Esophagus (tissue), 2 donors: Measurements from ENCODE around the gene MYO10. TPM values are rescaled to one million over a fixed set of nuclear protein-coding genes. Genes with fewer than 3 reads are reported as not detected.
"Not testable (repeated sequence)": the region's sequence is repeated elsewhere in the genome, so short reads cannot be mapped to it uniquely, and the experiment has no call there.

Source experiments
- H3K27ac ChIP-seq, 2 donors: one replicate each; pipeline ENCODE4 v1.5.1; 2013; ENCODE audit warnings: low read depth in 2 of 2, mild to moderate bottlenecking in 2 of 2, inconsistent platforms in 1 of 2, low read length in 1 of 2, moderate library complexity in 1 of 2
- H3K27me3 ChIP-seq, 2 donors: one replicate each; pipeline ENCODE4 v1.6.1; 2013; ENCODE audit warnings: low read length in 2 of 2, control low read depth in 1 of 2, mild to moderate bottlenecking in 1 of 2; ENCODE audit not compliant: insufficient read depth in 2 of 2, control insufficient read depth in 1 of 2
- H3K36me3 ChIP-seq, 2 donors: one replicate each; pipeline ENCODE4 v1.6.1; 2013; ENCODE audit warnings: low read length in 1 of 2; ENCODE audit not compliant: control insufficient read depth in 2 of 2, insufficient read depth in 2 of 2
- H3K4me1 ChIP-seq, 2 donors: one replicate each; pipeline ENCODE4 v1.6.1; 2013; ENCODE audit warnings: low read length in 1 of 2; ENCODE audit not compliant: control insufficient read depth in 2 of 2, insufficient read depth in 2 of 2
- H3K4me3 ChIP-seq, 2 donors: one replicate each; pipeline ENCODE4 v1.5.1; 2013; ENCODE audit warnings: low read length in 2 of 2, mild to moderate bottlenecking in 2 of 2, low read depth in 1 of 2, moderate library complexity in 1 of 2
- H3K9me3 ChIP-seq, 2 donors: one replicate each; pipeline ENCODE4 v1.6.1; 2013; ENCODE audit warnings: mild to moderate bottlenecking in 2 of 2, low read depth in 1 of 2, low read length in 1 of 2, moderate library complexity in 1 of 2; ENCODE audit not compliant: control insufficient read depth in 2 of 2, insufficient read depth in 1 of 2
- WGBS, 2 donors: extraction: QIAGEN DNeasy Blood & Tissue Kit; methylation state at CpG; one replicate each; pipeline ENCODE4 v1.1.7; 2013; 5-methylcytosine and 5-hydroxymethylcytosine counted together
- polyA plus RNA-seq, 2 donors: library from polyadenylated mRNA; stranded (reverse); fragments of 200-250 nt; gene quantifications; one replicate each; pipeline ENCODE4 v1.2.3, GENCODE V29; 2013
- donor health status: healthy with polysubstance abuse.
- donor health status: Bipolar disorder and iron deficiency.

Gene MYO10
- polyA plus RNA-seq, 2 donors, result 5.8 to 5.9 TPM

DNA sequence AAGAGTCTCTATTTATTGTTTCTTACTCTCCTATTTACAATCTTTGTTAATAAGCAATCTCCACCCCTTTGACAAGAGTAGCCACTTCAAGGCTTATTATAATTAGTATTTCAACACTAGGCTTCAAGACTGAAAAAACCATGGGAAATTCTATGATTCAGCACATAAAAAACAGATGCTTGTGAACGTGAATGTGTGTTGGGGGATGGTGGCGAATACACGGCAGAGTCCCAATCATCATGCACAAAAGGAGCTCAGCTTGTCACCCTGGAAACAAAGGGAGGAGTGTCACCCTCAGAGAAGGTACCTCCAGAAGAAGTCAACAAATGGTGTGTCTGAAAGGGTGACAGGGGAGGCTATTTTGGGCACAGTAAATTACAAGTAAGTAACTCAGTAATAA is 162.1 kb downstream of the MYO10 start:
- Histone ChIP-seq H3K4me3 (no peak overlapping the region), H3K4me1 (no peaks in the 10 kb centered on the region), H3K9me3 (no peaks in the 10 kb centered on the region), H3K27ac (no peak overlapping the region), H3K27me3 (no peaks in the 10 kb centered on the region), H3K36me3 (no peaks in the 10 kb centered on the region)
- WGBS, 2 donors, result 69 to 78% methylated on average over 3 of the region's 3 CpGs

DNA sequence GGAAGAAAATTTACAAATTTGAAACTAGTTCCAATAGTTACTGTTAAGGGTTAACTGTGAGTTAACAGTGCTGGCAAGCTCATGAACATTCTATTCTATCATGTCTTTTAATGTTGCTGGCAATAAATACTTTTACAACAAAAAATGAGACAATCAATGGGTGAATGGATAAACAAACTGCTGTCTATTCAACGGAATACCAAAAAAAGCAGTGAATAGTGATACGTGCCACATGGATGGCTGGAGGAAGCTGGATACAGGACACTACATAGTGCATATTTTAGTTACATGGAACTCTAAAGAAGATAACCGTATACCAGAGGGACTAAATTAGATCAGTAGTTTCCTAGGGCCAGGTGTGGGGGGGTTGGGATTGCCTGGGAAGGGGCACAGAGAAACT is 163.5 kb downstream of the MYO10 start:
- Histone ChIP-seq H3K27ac (no peak overlapping the region), H3K9me3 (no peaks in the 10 kb centered on the region), H3K4me3 (no peak overlapping the region), H3K4me1 (no peaks in the 10 kb centered on the region), H3K36me3 (peaks cover 0 to 2% of the 10 kb centered on the region in 2 donors), H3K27me3 (no peaks in the 10 kb centered on the region)
- WGBS, 2 donors, result 54 to 80% methylated on average over 3 of the region's 3 CpGs

GRCh38 chr5:16768184-16768583 is 167.9 kb downstream of the MYO10 start:
- Histone ChIP-seq H3K4me3 (no peak overlapping the region), H3K27me3 (no peaks in the 10 kb centered on the region), H3K27ac (no peak overlapping the region), H3K36me3 (peaks cover 0 to 4% of the 10 kb centered on the region in 2 donors), H3K4me1 (no peaks in the 10 kb centered on the region), H3K9me3 (no peaks in the 10 kb centered on the region)
- WGBS, 2 donors, result 88 to 93% methylated on average over 3 of the region's 3 CpGs

DNA sequence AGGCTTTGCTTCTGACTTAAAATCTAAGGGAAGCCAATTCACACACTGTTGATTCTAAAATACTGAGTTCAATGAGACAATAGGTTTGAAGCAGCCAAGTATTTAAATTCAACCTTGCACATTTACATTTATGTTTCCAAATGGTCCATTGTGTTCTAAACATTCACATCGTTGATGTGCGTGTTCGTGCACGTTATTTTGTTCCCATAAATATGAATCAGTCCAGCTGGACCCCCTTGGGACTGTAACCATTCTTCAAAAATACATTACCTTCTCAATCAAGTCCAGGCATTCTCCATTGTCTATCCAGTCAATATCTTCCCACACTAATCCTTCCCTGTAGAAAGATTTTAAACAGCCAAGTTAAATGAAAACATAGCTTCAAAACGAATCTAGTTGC is 172.9 kb downstream of the MYO10 start:
- Histone ChIP-seq H3K4me1 (no peaks in the 10 kb centered on the region), H3K36me3 (peaks cover 4% of the 10 kb centered on the region in 2 donors), H3K9me3 (no peaks in the 10 kb centered on the region), H3K27ac (no peak overlapping the region), H3K27me3 (no peaks in the 10 kb centered on the region), H3K4me3 (no peak overlapping the region)
- WGBS, 2 donors, result 60 to 67% methylated on average over 5 of the region's 5 CpGs

GRCh38 chr5:16759147-16759773 is 176.8 kb downstream of the MYO10 start:
- peaks cover 4 to 8% of the 10 kb centered on the region in 2 donors for H3K36me3 ChIP-seq
- no peak overlapping the region for H3K27ac ChIP-seq

GRCh38 chr5:16757989-16758501 is 178.0 kb downstream of the MYO10 start:
- 57 to 84% methylated on average over 8 of the region's 8 CpGs for WGBS, 2 donors
- Histone ChIP-seq H3K36me3 (peaks cover 4 to 6% of the 10 kb centered on the region in 2 donors), H3K4me1 (no peaks in the 10 kb centered on the region), H3K27ac (no peak overlapping the region), H3K9me3 (no peaks in the 10 kb centered on the region), H3K27me3 (no peaks in the 10 kb centered on the region), H3K4me3 (no peak overlapping the region)

More at GRCh38 chr5:16759147-16759773, 176.8 kb downstream of the MYO10 start:
- H3K27me3 ChIP-seq, result no peaks in the 10 kb centered on the region
- H3K9me3 ChIP-seq, result no peaks in the 10 kb centered on the region
- H3K4me3 ChIP-seq, result no peak overlapping the region
- H3K4me1 ChIP-seq, result no peaks in the 10 kb centered on the region
- WGBS, 2 donors, result 77 to 81% methylated on average over 16 of the region's 16 CpGs

- H3K27ac ChIP-seq, H3K9me3 ChIP-seq, H3K27me3 ChIP-seq, H3K4me1 ChIP-seq, H3K36me3 ChIP-seq, H3K4me3 ChIP-seq: not testable (repeated sequence)
- WGBS, 2 donors, result 87 to 95% methylated on average over 6 of the region's 6 CpGs
Measured at GRCh38 chr5:16757577-16757976, 178.5 kb downstream of the MYO10 start.

GRCh38 chr5:16757146-16757545 is 178.9 kb downstream of the MYO10 start:
- H3K9me3 ChIP-seq, result no peaks in the 10 kb centered on the region
- no peak overlapping the region for H3K4me3 ChIP-seq
- H3K4me1 ChIP-seq, result no peaks in the 10 kb centered on the region
- no peak overlapping the region for H3K27ac ChIP-seq
- peaks cover 0 to 6% of the 10 kb centered on the region in 2 donors for H3K36me3 ChIP-seq
- H3K27me3 ChIP-seq, result no peaks in the 10 kb centered on the region
- 62 to 70% methylated on average over 4 to 6 of the region's 6 CpGs for WGBS, 2 donors

DNA sequence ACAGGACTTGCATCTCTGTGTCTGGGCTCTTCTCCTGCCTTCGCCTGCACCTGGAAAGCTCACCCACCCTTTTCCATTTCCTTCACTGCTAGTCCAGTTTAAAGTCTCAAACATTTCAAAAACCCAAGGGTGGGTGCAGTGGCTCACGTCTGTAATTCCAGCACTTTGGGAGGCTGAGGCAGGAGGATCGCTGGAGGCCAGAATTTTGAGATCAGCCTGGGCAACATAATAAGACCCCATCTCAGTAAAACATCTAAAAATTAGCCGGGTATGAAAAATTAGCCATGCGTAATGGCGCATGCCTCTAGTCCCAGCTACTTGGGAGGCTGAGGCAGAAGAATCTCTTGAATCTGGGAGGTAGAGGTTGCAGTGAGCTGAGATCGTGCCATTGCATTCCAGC is 179.4 kb downstream of the MYO10 start:
- H3K4me3 ChIP-seq, result no peak overlapping the region
- no peaks in the 10 kb centered on the region for H3K27me3 ChIP-seq
- H3K36me3 ChIP-seq, result peaks cover 0 to 6% of the 10 kb centered on the region in 2 donors
- H3K27ac ChIP-seq, result no peak overlapping the region
- H3K9me3 ChIP-seq, result no peaks in the 10 kb centered on the region
- H3K4me1 ChIP-seq, result no peaks in the 10 kb centered on the region
- 91 to 95% methylated on average over 7 of the region's 7 CpGs for WGBS, 2 donors

GRCh38 chr5:16755641-16756040 is 180.4 kb downstream of the MYO10 start:
- Histone ChIP-seq H3K36me3 (peaks cover 0 to 6% of the 10 kb centered on the region in 2 donors), H3K4me1 (no peaks in the 10 kb centered on the region), H3K4me3 (no peak overlapping the region), H3K9me3 (no peaks in the 10 kb centered on the region), H3K27me3 (no peaks in the 10 kb centered on the region), H3K27ac (no peak overlapping the region)
- 90 to 91% methylated on average over 2 of the region's 2 CpGs for WGBS, 2 donors
